ENCODE data around the gene GLP2R. TPM values are rescaled to one million over a fixed set of nuclear protein-coding genes. Genes with fewer than 3 reads are reported as not detected.

GLP2R gene
- total and polyA plus RNA-seq, 2 of the 8 experiments (the other 6 are each of a cell fraction or from before 2014, with no cell fraction given) = not detected

DNA sequence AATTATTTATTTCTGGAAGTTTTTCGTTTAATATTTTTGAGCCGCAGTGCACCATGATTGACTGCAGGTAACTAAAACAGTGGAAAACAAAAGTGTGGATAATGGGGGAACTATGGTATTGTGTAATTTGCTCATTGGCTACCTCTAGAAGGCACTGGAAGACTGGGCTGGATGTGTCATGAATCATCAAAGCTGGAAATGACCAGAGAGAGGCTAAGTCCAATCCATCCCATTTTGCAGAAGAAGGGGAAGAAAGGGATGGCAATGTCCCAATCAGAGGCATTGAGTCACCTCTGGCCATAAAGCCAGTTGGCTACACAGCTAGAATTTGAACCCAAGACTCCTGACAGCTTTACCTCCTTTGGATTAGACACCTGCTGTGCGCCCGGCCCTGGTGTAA lies 29.3 kb downstream of the GLP2R start:
- DNase-seq (ENCODE audit: low read depth in 1 of 2, low spot score in 2 of 2) (no peak), FAIRE-seq (no peak)
- no peak overlapping the region for H2BK120ac ChIP-seq (replicated peaks; ENCODE audit: low read depth, low read length)
- no peak overlapping the region for H4K8ac ChIP-seq (ENCODE audit: extremely low read depth, insufficient read depth, low read length)
- H3K79me2 ChIP-seq (ENCODE audit: control insufficient read depth in 1 of 2, insufficient read depth in 2 of 2, low read length in 2 of 2) = no peaks in the 10 kb centered on the region
- no peaks in the 10 kb centered on the region for H3K27me3 ChIP-seq (replicated peaks in 1 of 4; ENCODE audit: control insufficient read depth in 3 of 4, extremely low read depth in 1 of 4, insufficient read depth in 3 of 4, low read length in 3 of 4)
- no peaks in the 10 kb centered on the region for H3K23me2 ChIP-seq (ENCODE audit: low read depth, low read length)
- no peak overlapping the region for H3K56ac ChIP-seq (replicated peaks; ENCODE audit: insufficient read length, low read depth, low read length)
- H3K4me2 ChIP-seq (ENCODE audit: insufficient read depth in 1 of 2, low read depth in 2 of 2, low read length in 2 of 2) = no peak overlapping the region
- no peak overlapping the region for H2BK5ac ChIP-seq (ENCODE audit: low read depth, low read length)
- no peaks in the 10 kb centered on the region for H4K20me1 ChIP-seq (replicated peaks in 1 of 2; ENCODE audit: control insufficient read depth in 1 of 2, insufficient read depth in 2 of 2, low read length in 2 of 2)
- no peak overlapping the region for H2BK20ac ChIP-seq (ENCODE audit: low read length)
- H3K23ac ChIP-seq (ENCODE audit: insufficient read length) = no peak overlapping the region
- H4K91ac ChIP-seq (replicated peaks; ENCODE audit: insufficient read length, low read length) = no peak overlapping the region
- ChIA-PET CTCF (ENCODE audit: partially characterized antibody) (no interaction called here), POLR2A (ENCODE audit: partially characterized antibody) (no interaction called here)
- H3K4ac ChIP-seq (replicated peaks; ENCODE audit: insufficient read length, low read depth, low read length) = no peak overlapping the region
- no peak overlapping the region for H2BK12ac ChIP-seq (ENCODE audit: low read depth, low read length)
- WGBS, 2 experiments (ENCODE audit: extremely low coverage in 1 of 2, insufficient coverage in 1 of 2, insufficient read length in 1 of 2, insufficient replicate concordance in 2 of 2, low coverage in 1 of 2, low lambda C conversion rate in 2 of 2, missing lambda C conversion rate in 1 of 2) = 85% methylated on average over 4 of the region's 4 CpGs; no CpG with 5 or more reads in 1 of the 2 experiments
- no peak overlapping the region for H3K14ac ChIP-seq (ENCODE audit: insufficient read length)
- no peak overlapping the region for H3K9ac ChIP-seq (replicated peaks in 1 of 4; ENCODE audit: extremely low read depth in 1 of 4, low read depth in 3 of 4, low read length in 3 of 4)
- no peaks in the 10 kb centered on the region for H3K36me3 ChIP-seq (ENCODE audit: control insufficient read depth in 2 of 4, insufficient read depth in 4 of 4, low read length in 3 of 4)
- H3K4me3 ChIP-seq (ENCODE audit: extremely low read depth in 1 of 4, insufficient read depth in 2 of 4, low read depth in 3 of 4, low read length in 4 of 4) = no peak overlapping the region
- H2AFZ ChIP-seq (ENCODE audit: low read length) = no peak overlapping the region
- no peak overlapping the region for H3K27ac ChIP-seq (ENCODE audit: low read depth, low read length)
- no peaks in the 10 kb centered on the region for H3K4me1 ChIP-seq (replicated peaks in 1 of 4; ENCODE audit: control insufficient read depth in 3 of 4, insufficient read depth in 4 of 4, low read length in 3 of 4)
- no peak overlapping the region for H4K5ac ChIP-seq (ENCODE audit: insufficient read length, low read depth, low read length)
- no peak overlapping the region for H2BK15ac ChIP-seq (ENCODE audit: low read length)
- H3K79me1 ChIP-seq (ENCODE audit: low read depth, low read length) = no peaks in the 10 kb centered on the region
- H3K18ac ChIP-seq (ENCODE audit: extremely low read depth, low read length) = no peak overlapping the region
- H2AK5ac ChIP-seq (ENCODE audit: low read depth, low read length) = no peak overlapping the region
- peaks cover 0 to 5% of the 10 kb centered on the region in 2 experiments; a peak in 1 of 4 replicates for H3K9me3 ChIP-seq (ENCODE audit: insufficient read depth in 2 of 2, low read depth in 1 of 2, low read length in 1 of 2)
- TF ChIP-seq CBX5 (IDR thresholded peaks at IDR 0.05; ENCODE audit: low read depth, low read length) (no peak), POLR2AphosphoS5 (IDR thresholded peaks at IDR 0.05; ENCODE audit: low read depth, low read length) (no peak), CTBP2 (IDR thresholded peaks at IDR 0.05; ENCODE audit: borderline replicate concordance, insufficient read depth, insufficient read length, low read length) (no peak), SP2 (IDR thresholded peaks at IDR 0.05; ENCODE audit: low read length) (no peak), GABPA (IDR thresholded peaks at IDR 0.05; ENCODE audit: borderline replicate concordance, insufficient read depth, low read length) (no peak), CHD2 (IDR thresholded peaks at IDR 0.05; ENCODE audit: low read length) (no peak), KDM5A (IDR thresholded peaks at IDR 0.05; ENCODE audit: low read length) (no peak), SP1 (IDR thresholded peaks at IDR 0.05; ENCODE audit: low read depth, low read length) (no peak), YY1 (IDR thresholded peaks at IDR 0.05; ENCODE audit: low read depth, low read length) (no peak), TEAD4 (IDR thresholded peaks at IDR 0.05; ENCODE audit: low read depth, low read length) (no peak), SIX5 (IDR thresholded peaks at IDR 0.05; ENCODE audit: low read depth, low read length) (no peak), EGR1 (IDR thresholded peaks at IDR 0.05; ENCODE audit: borderline replicate concordance, low read depth, low read length) (no peak), CREB1 (IDR thresholded peaks at IDR 0.05) (no peak)
- TF ChIP-seq, protein P1, sequence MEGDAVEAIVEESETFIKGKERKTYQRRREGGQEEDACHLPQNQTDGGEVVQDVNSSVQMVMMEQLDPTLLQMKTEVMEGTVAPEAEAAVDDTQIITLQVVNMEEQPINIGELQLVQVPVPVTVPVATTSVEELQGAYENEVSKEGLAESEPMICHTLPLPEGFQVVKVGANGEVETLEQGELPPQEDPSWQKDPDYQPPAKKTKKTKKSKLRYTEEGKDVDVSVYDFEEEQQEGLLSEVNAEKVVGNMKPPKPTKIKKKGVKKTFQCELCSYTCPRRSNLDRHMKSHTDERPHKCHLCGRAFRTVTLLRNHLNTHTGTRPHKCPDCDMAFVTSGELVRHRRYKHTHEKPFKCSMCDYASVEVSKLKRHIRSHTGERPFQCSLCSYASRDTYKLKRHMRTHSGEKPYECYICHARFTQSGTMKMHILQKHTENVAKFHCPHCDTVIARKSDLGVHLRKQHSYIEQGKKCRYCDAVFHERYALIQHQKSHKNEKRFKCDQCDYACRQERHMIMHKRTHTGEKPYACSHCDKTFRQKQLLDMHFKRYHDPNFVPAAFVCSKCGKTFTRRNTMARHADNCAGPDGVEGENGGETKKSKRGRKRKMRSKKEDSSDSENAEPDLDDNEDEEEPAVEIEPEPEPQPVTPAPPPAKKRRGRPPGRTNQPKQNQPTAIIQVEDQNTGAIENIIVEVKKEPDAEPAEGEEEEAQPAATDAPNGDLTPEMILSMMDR (IDR thresholded peaks at IDR 0.05; ENCODE audit: control extremely low read depth in 1 of 3, insufficient read depth in 1 of 3, low read depth in 1 of 3, low read length in 3 of 3) = no peak

All from H1 (cell line).